Middle frontal gyrus (tissue), 1 donor: ENCODE measurements around the gene DST.
"Not testable (repeated sequence)": the region's sequence is repeated elsewhere in the genome, so short reads cannot be mapped to it uniquely, and the experiment has no call there.

Experiments
- DNase-seq: peaks from one replicate; pipeline ENCODE4 v3.0.0-alpha.2; 2015; ENCODE audit warnings: low spot score; ENCODE audit errors: extremely low spot score

The DST gene

DNA sequence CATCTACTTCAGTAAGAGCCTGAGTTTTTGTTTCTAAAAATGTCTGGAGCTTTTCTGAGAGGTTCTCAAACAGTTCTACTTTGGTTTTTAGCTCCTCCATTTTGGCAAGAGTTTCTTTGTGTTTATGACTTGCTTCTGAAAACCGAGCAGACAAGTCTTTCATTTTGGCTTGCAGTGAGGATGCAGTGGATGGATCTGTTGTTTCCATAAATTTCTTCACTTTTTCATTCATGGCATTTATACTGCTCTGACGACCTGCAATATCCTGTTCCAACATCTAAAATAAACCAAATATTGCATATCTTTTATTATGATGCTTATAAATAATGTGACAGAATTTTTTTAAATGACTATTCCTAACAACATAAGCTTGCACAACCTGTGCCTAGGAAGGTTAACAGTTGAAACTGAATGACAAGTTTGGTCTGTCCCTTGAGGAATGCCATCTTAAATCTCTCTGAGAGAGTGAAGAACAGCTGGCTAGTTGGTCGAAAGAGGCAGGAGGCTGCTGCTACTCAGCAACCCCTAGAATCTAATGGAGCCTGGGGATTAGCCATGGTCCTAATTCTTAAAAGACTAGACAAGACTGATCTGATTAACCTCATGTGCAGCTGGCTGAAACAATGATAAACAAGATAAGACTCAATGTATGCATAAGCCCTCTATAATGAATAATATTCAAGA lies 69.8 kb downstream of the DST start:
- DNase-seq, result no peak

DNA sequence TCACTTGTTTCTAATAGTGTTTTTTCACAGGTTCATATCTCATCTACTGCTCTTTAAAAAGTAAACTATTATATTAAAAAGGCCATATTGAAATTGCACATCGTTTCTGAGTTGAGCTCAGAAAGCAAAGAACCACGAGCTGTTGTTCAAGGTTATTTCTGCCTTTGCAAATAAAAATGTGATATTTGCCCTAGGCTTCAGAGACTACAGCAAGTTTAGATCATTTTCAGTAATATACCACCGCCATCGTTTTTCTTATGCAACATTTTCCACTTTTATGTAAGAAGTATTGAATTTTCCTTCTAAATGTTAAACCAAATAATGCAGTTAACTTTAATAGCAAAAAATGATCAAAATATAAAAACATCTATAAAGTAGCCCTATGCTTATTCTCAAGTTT lies 71.1 kb downstream of the DST start:
- no peak for DNase-seq

DNA sequence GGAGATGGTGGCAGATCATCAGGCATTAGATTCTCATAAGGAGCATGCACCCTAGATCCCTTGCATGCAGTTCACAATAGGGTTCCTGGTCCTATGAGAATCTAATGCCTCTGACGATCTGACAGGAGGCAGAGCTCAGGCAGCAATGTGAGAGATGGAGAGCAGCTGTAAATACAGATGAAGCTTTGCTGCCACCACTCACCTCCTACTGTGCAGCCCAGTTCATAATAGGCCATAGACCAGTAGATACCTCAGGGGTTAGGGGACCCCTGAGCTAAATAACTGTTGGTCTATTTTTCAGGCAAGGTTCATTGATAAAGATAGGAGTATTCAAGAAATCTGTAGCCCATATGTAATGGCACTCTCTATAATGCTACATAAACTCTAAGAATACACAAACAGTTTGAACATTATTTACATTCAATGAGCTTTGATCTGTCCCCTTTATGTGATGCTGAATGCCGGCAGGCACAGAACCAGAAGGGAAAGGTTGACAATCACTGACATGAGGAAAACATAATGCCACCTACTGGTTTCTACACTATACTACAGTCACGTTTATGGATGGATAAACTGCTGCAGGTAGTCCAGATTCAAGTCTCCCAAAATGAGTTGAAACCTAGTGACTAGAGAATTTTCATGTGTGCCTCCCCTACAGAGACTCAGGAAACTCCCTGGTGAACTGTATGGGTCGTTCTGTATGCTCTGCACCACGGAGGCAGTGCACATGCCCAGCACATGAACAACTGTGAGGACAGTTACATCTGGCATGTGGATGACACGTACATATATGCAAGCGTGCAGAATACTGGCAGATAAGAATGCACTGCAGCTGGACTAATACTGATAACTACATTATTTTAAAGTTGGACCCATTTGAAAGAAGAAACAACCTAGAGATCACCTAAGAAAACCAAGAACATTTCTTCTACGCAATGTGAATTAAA lies 72.0 kb downstream of the DST start:
- no peak for DNase-seq

DNA sequence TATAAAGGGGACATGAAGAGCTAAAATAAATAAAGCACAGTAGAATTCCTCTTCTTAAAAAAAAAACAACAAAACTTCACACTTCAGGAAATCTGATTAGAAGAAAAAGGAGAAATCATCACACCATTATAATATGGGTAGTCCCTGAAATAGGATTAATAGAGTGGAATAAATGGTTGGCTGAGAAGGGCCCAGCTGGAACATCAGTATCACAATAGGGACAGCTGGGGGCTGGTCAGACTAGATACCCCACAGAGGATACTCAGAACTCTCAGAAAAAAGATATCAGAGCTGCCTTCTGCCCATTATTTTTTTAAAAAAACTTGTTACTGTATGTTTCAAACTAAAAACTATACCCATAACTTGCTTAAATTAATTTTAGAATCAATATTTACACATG lies 75.2 kb downstream of the DST start:
- no peak for DNase-seq

DNA sequence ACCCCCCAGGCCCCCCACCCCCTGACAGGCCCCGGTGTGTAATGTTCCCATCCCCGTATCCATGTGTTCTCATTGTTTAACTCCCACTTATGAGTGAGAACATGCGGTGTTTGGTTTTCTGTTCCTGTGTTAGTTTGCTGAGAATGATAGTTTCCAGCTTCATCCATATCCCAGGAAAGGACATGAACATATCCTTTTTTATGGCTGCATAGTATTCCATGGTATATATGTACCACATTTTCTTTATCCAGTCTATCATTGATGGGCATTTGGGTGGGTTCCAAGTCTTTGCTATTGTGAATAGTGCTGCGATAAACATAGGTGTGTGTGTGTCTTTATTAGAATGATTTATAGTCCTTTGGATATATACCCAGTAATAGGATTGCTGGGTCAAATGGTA lies 80.0 kb downstream of the DST start:
- not testable (repeated sequence) for DNase-seq

DNA sequence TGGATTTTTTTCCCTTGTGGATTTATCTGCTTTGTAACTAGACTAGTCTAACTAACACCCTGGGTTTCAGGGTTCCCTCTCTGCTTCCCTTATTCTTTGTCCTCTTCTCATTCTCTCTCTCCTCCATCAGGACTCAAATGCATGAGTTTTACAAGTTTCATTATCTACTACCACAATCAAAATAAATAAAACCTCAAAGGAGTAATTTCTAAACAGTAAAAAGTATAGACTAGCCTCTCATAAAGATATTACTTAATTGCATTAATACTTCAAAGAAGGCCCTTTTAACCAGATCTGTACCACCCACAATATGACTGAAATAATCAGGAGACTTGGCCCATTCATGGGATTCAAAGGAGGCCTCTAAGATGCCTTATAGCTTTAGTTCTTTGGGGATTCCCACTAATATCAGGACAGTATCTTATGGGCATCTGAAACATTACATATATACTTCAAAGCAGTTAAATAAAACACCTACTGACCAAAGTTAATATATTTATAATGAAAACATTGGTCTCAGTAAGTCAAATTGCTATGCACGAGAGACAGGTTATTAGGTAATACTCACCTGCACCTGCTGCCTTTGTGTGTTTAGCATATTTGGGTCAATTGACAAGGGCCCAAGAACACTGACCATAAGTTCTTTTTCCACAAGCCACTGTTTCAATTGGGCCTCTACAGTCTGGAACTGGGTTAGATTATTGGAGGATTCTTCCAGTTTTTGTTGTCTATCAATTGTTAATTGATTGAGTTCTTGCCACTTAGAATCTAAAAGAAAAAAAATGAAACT lies 85.7 kb downstream of the DST start:
- DNase-seq, result no peak

DNA sequence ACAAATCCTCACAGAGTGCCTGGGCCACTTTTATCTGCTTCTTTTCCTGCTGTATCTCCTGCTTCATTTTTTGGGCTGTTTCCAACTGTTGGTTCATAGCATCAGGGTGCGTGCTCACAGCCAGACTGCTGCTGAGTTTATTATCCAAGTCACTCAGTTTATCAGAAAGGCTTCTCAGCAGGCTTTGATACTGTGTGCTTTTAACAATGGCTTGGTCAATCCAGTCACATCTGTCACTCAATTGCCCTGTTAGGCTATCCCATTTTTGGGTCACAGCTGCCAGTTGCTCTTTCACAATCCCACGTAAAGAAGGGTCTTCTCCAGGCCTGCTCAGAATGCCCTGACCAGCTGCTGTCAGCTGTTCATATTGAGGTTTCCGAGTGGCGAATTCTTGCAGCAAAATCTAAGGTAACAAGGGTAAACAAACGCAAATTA lies 87.2 kb downstream of the DST start:
- DNase-seq, result no peak

DNA sequence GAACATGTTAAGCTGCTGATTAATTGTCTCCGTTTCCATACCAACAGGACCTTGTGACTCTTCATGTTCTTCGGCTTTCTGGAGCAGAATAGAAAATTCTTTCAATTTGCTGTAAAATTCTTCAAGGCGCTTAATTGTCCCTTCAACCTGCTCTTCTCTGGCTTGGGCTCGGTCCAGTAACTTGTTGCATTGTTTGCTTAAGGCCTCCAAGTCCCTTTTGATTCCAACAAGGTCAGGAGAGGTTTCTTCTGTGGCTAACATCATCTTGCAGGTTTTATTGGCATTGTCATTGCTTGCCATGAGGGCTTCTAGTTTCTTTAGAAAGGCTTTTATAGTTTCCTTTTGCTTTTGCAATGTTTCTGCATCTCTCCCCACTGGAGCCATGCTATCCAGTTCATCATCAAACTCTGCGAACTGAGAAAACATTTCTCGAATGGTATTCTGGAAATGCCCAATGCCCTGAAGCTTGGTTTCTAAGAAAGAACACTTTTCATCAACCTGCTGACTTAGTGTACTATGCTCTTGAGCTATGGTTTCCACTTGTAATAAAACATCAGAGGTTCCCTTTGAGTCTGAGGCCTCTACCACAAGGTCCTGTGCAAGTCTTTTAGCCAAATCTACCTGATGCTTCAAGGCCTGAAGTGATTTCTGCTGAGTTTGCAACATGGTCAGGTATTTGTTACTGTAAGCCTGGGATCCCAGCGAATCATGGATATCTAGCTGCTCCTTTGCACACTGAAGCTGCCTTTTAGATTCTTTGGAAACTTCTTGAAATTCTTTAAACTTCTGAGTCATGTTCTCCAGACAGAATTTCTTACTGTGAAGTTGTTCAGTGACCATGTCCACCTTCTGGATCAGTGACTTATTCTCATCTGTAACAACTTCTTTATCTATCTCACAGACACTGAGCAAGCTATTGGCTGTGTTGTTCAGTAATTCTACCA lies 90.2 kb downstream of the DST start:
- DNase-seq, result no peak

DNA sequence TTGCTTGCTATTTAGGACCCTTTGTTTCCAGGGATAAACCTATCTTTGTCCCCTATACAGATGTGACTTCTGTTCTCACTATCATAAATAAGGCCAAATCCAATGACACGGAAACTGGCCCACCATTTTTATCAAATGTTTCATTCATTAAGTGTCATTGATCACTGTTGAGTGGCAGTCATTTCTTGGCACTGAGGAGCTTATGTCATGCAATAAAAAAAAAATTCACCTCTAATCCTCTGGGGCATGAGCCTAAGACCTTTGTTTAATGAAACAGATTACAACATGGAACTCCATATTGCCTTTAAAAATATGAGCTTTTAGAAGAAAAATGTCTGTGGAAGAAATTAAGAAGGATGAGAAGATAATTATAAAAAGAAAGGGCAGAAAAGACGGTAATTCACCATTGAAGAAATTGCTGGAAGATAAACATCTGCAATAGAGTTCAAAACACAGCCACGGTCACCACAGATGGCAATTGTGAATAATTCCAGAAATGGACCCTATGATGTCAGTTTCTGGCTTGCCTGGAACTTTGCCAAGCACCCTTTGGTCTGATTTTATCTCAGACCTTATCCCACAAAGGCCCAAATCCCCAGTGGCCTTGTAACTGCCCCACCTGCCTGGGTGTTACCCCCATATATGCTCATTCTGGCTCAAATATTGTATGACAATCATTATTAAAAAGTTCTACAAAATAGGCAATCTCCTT lies 91.1 kb downstream of the DST start:
- no peak for DNase-seq

DNA sequence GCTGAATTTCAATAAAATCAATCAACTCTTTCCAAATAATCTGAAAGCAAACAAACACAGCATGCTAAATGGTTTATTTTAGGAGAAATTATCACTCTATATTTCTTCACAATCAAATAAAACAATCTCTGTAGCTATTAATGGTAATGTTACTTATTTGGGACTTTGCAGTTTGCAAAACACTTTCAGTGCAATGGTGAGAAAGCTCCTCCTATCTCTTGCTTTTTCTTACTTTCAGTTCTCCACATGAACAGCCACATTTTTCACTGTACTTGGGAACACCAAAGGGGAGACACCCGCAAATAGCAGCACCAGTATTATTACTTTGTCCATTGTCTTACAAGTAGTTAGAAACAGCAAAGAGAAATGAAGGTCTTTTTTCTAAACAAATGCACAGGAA lies 92.4 kb downstream of the DST start:
- no peak for DNase-seq

DNA sequence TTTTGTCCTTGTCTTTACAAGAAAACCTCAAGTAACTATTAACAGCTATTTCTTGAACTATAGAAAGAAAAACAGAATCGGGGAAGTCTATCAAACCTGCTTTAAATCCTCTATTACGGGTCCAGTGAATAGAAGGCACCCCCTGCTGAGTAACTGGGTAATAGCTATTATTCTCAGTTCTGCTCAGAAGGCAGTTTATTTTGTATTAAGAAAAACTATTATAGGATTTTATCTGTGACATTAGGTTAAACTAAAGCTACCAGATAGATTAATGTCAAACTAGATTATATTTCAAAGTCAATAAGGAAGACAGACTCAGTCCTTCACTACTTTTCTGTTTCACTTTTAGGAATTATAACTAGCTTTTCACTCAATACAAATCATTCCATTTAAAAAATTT lies 93.7 kb downstream of the DST start:
- DNase-seq, result no peak

DNA sequence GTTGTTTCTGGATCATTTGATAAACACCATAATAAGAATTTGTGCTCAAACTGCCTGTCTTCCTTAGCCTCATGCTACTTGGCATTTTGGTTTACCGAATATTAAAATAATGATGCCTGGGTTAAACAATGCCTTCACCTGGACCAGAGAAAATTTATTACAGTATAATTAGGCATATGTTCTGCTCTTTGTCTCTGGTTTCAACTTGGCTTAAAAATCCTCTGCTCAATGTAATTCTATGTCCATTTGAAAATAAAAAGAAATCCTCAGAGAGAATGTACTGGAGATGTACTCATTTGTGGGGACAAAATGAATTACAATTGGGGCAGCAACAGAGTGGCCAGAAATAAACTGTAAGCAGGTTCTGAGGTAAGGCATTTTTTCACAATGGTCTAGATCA lies 95.0 kb downstream of the DST start:
- no peak for DNase-seq

DNA sequence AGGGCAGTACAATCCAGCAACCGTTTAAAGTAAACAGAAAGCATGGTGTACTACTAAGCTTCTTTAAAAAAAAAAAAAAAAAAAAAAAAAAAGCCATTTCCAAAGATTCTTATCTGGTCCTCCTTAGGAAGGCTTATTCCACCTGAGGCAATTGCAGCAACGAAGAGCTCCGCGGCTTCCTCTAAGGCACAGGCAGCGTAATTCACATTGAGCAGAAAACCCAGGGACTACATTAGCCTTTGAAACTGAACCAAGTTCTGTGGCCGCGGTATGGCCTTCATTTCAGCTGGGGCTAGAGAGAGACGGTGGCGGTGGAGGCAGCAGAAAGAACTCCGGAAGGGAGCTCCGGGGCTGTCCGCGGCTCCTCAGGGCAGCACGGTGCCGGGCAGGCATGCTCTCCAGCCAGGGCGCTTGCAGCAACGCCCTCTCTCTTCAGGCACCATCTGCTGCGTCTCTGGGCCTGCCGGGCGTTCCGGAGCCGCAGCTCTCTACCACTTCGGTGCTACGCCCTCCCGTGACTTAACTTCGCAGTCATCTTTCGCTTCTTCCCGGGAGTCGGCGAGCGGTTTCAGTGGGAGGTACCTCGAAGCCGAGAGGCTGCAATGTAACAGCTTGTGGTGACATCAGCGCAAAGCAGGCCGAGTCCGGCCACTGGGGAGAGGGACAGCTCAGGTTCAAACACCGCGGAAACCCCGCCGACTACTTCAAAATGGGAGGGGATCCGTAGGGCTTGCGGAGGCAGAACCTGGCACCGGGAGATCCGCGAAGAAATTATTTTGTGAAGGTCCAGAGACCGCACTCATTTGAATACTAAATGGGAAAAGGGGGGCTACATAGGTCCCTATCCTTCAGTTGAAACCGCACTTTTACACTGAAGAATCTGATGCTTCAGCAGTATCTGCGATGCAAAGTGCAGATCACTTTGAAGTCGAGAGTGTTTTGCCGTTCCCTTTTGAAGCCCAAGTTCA lies 100.0 kb downstream of the DST start:
- DNase-seq, result peak; percentile 72

DNA sequence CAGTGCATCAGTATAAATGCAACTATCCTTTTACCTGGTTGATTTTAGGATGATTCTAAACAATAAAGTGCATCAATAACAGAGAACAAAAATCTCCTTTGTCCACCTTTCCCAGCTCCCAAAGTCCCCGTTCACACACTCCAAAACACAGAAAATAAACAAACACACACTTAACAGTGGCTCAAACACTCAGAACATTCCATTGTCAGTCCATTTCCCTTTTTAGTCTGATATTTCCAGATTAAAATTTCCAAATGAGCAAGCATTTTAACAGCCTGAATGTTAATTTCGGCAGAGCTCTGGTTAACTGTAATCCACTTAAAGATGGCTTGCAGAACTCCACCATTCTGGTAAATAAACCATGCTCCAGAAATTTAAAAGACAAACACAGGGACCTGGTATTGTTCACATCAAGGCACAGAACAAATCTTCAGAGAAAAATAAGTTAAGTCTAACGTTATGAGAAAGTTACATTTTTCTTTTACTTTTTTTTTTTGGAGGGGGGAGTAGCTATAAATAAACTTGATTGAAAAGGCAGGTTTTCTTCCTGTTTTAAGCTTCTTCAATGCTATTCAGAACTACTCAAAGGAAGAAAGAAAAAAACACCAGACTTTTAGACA lies 100.8 kb downstream of the DST start:
- DNase-seq, result no peak

DNA sequence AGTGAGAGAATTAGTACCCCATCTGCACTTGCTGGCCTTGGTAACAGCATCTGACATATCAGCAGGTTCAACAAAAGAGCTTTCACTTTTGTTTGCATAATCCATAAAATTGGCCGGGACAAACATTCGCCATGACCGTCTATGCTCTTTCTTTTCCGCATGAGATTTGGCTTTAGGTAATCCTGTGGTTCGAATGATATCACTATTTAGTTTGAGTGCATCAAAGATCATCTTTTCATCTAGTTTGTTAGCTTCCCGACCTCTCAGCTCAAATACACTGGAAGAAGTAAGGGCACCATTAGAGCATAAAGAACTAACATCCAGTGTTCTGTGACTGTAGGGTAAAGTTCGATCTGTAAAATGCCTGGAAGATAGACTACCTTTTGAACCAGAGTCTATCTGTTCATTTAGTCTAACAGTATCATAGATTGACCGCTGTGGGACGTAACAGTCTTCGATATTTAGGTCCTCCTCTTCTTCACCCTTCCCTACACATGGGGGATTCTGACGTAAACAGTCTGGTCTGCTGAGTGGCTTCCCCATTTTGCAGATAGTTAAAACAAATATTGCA lies 101.6 kb downstream of the DST start:
- DNase-seq, result no peak

DNA sequence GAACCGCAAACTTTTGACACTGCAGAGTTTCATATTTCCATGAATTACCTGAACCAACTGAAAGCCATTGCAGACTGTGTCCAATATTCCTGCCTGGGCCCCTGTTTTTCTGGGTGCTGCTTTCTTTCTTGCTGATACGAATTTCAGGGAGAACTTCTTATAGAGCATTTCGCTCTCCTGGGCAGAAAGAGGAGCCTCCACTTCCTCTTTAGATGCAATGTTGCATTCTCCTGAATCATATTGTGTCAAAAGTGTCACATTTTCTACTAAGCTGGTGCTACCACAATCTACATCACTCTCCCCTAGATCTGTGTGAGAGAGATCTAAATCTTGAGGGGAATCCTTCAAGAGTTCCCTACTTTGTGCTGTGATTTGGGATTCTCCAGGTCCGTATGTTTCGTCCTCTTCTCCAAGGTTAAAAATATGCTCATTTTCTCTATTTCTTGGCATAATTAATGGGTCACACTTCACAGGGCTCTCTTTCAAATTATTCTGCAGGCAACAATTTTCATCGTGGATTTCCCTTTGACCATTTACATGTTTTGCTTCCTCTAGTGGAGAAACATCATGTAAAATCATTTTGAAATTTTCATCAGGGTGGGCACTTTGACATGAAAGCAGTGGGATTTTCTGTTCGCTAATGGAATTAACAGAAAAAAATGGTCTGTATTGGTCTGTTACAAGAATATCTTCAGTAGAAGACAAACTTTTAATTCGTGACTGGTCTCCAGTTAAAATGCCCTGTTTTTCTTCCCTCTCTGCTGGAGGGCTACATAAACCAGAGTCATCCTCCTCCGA lies 102.3 kb downstream of the DST start:
- no peak for DNase-seq

DNA sequence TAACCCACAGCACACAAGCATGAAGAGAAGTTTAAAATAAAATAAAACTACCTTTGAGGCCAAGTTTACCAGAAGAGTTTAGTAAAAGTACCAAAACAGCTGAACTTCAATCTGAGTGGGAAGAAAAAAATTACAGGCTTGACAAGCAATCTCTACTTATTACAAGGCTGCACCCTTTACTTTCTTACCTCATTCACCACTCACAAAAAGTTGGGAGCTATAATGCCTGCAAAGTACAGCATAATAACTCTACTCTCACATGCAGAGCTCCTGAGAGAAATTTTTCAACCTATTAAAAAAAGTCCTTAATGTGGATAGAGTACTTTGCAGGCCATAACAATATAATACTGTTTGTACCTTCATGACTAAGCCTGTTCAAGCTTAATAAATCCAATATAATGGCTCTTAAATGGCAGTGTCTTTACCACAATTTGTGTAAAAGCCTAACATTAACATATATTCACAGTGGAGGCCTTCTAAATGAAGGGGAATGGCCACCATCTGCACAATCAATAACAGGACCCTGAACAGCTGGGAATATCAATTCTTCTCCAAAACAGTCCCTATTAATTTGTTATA lies 103.1 kb downstream of the DST start:
- no peak for DNase-seq
